Amniotic epithelial cell (primary cell): ENCODE data around the gene TRPM2.
"Not testable (repeated sequence)": the region's sequence is repeated elsewhere in the genome, so short reads cannot be mapped to it uniquely, and the experiment has no call there.

Source experiments
- DNase-seq: peaks from one replicate; pipeline ENCODE4 v3.0.0-alpha.2; 2010; ENCODE audit warnings: low read depth

The TRPM2 gene

DNA sequence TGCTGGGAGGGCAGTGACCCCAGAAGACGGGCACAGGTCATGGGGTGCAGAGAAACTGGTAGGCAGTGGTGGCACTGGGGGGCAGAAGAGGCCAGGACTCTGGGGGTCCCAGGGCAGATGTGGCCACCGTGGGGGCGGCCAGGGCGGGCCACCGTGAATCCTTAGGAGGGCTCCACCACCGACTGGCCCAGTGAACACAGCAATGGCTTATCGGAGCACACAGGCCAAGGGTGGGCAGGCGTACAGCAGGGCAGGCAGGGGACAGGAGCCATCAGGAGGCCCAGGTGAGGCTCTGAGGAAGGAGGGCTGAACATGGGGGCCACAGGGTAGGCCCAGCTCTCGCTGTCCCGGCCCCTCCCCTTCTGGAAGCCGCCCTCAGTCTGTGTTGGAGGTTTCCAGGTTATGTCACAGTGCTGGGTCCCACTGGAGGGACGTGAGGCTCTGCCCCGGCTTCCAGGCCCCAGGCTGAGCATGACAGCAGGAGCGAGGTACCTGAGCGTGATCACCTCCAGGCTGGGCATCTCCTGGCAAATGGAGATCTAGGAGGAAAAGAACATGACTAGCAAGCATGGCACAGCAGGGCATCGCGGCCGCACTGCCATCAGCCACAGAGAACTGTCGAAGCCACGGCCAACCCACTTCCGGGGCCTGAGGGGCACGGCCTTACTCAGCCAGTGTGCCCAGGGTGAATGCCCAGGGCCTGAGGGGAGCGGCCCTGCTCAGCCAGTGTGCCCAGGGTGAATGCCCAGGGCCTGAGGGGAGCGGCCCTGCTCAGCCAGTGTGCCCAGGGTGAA, 18.0 kb upstream of the TRPM2 start:
- no peak for DNase-seq

DNA sequence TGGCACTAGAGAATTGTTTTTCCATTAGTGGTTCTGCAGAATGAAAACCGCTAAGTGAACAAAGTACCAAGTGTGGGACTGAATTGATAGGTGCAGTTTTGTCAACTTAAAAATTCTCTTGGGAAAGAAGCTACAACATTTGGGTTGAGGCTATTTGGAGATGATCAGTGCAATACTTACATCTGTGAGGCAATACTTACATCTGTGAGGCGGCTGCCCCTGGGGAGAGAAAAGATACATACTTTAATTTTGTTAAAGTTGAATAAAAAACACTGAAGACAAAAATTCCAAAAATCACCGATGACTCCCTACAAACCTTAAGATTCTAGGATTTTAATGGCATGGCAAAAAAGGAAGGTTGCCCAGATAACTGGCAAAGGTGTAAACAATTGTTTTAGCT, 16.0 kb upstream of the TRPM2 start:
- DNase-seq, result no peak

DNA sequence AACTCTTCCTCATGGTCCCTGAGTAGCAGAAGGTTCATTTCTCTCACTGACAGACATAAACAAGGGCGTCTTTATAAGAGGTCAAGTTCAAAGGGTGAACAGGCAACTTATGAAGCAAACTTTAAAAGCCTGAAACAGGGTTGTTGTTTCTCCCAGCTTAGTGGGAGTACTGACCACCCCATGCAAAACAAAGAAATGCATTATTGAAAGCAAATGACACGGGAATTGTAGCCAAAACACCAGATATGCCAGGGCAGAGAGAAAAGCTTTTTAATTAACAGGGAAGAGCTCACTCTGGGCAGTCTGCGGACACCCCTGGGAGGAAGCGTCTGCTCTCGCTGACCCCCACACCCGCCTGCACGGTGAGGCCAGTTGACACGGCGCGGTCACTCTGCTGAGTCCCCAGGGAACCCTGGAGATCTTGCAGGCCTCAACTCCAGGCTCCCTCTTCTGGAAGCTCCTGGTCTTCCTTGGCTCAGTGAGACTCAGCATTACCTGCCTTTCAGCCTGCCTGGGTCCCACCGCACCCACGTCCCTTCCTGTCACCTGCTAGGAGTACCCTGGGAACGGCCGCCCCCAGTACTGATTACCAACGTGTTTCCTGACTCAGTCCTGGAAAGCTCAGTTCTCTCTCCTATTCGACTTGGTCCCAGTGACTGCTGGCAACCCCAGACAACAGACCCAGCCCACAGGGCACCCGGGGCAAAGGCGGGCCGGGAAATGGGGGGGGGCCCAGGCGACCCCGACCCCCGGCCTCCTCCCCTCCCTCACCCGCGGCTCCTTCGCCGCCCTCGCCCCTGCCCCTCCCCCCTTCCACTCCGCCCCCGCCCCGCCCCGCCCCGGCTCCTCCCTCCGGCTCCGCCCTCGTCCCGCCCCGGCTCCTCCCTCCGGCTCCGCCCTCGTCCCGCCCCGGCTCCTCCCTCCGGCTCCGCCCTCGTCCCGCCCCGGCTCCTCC, 15.2 kb upstream of the TRPM2 start:
- DNase-seq, result peak; percentile 29

DNA sequence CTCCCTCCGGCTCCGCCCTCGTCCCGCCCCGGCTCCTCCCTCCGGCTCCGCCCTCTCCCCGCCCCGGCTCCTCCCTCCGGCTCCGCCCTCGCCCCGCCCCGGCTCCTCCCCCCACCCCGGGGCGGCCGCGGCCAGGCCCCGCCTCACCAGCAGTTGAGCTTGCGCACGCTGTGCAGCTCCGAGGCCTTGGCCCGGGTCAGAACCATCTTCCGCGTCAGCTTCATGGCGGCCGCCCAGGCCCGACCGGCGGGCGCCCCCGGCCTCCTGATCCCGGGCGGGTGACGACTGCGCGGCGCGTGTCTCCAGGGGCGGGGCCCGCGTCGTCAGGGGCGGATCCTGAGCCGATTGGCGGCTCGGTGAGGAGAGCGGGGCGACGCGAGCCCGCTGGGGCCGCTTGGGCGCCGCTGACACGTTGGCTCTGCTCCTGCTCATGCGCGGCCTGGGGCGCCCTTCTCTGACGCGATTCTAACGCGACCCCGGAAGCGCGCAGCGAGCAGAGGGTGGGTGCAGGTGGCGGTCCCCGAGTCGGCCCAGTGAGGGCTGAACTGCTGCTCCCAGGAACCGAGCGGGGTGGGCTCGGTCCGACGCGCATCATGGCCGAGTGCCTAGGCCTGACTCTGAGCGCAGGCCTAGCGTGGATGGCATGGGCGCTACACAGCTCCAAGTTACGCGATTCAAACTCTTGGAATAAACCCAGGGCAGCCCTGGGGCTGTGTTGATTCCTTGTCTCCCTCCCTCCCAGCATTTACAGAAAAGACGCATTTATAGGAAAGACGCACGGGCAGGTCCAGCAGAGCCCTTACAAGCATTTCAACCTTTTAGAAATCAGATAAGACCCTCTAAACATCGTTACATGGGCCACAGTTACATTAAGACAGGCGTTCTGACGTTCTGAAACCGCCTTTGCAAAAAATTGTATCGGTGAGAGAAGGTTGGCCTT, 14.2 kb upstream of the TRPM2 start, which contains the start of gene CFAP410:
TSS of gene CFAP410 (minus strand) at position 420 of the 940 bp plus-strand sequence. CDS start at position 224, 196 bp downstream.
- DNase-seq, result peak; percentile 91

DNA sequence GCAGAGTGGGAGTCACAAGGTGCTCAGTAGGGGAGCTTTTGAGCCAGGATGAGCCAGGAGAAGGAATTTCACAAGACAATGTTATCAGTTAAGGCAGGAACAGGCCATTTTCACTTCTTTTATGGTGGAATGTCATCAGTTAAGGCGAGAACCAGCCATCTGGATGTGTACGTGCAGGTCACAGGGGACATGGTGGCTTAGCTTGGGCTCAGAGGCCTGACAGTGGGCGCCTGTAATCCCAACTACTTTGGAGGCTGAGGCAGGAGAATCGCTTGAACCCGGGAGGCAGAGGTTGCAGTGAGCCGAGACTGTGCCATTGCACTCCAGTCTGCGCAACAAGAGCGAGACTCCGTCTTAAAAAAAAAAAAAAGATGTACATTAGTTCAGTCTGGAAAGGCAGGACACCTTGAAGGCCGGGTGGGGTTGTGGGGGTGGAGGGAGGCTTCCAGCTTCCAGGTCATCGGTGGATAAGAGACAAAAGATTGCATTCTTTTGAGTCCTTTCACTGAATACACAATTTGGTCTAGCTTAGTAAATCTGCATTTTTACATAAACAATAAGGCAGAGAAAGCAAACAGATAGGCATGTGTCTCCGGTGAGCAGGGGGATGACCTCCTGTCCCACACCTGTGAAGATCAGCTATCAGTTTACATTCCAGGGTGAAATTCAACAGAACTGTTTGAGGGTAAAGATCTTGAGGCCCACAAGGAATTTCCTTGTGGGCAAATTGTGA, 11.5 kb upstream of the TRPM2 start:
- not testable (repeated sequence) for DNase-seq

DNA sequence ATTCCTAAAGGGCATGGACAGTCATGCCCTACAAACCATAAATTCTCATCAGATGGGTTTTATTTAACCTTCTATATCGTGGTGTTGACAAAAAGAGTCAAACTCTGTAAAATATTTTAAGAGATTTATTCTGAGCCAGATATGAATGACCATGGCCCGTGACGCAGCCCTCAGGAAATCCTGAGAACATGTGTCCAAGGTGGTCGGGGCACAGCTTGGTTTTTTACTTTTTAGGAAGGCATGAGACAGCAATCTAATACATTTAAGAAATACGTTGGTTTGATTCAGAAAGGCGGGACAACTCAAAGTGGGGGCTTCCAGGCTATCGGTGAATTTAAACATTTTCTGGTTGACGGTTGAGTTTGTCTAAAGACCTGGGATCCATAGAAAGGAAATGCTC, 10.4 kb upstream of the TRPM2 start:
- DNase-seq, result not testable (repeated sequence)

DNA sequence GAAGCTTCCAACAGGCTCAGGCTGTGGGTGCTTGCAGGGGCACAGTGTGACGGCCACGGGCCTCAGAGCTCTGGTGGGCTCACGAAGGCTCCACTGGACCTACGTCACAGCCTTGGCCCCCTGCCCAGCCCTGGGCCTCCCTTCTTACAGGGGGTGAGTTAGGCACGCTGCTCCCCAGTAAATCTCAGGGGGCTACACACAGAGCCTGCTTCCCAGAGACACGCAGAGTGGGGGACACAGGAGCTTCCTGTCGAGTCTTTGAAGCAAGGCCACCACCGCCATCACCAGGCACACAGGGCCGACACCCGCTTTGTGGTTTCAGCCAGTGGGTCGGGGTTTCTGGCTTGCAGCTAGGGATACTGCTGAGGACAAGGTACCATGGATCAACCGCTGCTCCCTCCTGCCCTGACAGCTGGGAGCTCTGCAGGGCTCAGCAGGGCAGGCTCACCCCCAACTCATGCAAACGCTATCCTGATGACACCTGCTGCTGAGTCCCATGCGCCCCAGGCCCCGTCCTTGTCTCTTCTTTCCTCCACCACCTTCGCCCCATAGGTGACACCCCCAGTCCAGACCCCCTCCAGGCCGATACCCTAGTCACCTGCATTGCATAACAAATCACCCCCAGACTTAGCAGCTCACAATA, 8.8 kb upstream of the TRPM2 start:
- DNase-seq, result no peak

DNA sequence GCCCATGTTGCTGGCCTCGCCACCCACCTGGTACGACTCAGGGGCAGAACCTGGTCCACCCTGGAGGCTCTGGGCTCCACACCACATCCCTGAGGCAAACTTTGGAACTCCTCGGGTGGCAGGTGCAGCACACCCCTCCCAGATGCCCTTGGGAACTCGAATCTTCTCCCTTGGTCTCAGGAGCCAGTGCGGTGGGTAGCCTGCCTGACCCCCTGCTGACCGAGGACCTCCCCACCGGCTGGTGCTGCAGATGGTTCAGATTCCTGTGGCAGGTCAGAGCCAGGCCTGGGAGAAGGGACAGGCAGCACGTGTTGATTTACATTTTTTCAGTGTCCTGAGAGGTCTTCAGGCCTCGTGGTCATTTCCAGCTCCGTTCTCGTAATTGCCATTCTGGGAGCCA, 7.9 kb upstream of the TRPM2 start:
- DNase-seq, result no peak

DNA sequence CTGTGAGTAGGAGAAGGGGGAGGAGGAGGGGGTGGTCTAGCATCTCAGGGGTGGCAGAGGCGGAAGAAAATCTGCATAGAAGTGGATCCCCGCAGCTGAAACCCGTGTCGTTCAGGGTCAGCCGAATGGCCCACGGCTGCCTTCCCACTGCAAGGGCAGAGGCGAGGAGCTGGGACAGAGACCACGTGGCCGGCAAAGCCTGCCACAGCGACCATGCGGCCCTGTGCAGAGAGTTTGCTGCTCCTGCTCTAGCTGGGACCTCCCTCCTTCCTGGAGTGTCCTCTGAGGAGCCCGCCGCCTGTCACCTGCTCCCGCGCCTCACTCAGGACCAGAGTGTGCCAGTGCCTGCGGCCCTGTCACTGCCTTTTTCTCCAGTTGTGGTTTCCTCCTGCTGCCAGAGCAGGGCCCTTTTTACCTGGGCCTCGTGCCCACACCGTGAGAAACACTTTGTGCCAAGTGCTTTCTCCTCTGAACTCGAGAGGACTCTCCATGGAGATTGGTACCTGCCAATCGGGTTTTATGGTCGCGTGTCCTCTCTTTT, 5.4 kb upstream of the TRPM2 start:
- no peak for DNase-seq

DNA sequence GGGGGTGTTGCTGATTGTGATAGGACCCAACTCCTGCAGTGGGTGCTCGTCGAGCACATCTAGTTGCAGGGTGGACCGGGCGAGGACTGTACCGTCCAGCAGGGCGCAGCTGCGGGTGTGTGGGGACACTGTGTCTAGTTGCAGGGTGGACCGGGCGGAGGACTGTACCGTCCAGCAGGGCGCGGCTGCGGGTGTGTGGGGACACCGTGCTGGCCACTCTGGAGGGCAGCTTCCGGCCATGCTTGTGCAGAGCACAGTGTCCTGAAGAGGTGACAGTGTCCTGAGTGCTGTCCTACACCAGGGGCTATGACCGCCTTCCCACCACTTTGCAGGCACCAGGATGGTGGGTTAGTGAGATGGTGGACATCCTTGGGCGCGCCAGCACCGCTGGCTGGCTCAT, 4.6 kb upstream of the TRPM2 start:
- DNase-seq, result no peak

DNA sequence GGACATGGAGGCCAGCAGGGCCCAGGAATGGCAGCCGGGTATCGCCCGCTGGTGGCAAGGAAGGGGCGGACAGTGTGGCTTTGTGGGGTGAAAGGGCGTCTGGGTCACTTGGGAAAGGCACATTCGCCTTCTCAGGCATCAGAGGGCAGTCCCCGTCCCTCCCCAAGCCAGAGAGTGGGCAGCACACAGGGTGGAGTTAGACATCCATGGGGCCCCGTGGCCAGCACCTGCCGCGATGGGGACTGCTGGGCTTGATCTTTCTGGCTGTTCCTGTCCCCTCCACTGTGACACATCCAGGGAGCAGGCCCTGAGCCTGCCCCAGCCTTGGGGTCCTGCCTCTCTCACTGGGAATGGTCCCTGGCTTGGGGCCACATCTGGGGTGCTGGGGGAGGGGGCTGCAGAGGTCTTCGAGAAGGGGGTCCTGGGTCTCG, 4.0 kb upstream of the TRPM2 start:
- no peak for DNase-seq

DNA sequence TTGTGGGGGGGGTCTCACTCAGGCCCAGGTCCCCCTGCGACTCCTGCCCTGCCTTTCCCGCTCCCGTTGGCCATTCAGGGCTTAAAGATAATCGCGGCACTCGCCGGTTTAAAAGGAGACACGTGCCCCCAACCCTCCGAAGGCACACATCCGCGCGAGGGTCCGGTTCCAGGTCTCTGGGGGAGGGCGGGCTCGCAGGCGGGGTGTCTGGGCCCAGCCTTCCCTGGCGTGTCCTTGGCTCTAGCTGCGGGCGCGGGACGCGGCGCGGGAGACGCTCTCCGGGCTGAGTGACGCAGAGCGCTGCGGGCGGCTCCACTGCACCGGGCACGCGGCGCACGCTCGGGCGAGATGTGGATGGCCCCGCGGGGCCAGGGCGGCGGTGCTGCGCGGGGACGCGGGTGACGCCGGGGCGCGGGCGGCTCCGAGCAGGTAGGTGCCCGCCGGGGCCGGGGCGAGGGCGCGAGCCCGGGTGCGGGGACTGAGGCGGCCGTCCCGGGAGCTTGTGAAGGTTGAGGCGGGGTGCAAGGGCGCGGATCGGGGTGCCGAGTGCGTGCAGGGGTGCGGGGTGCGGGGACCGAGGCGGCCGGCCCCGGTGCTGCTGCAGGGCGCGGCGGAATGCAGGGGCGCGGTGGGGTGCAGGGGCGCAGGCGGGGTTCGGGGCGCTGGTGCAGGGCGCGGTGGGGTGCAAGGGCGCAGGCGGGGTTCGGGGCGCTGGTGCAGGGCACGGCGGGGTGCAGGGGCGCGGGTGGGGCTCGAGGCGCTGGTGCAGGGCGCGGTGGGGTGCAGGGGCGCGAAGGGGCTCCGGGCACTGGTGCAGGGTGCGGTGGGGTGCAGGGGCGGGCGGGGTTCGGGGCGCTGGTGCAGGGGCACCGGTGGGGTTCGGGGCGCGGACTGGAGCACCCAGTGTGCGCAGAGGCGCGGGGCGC, 3.3 kb upstream of the TRPM2 start:
- DNase-seq, result no peak

DNA sequence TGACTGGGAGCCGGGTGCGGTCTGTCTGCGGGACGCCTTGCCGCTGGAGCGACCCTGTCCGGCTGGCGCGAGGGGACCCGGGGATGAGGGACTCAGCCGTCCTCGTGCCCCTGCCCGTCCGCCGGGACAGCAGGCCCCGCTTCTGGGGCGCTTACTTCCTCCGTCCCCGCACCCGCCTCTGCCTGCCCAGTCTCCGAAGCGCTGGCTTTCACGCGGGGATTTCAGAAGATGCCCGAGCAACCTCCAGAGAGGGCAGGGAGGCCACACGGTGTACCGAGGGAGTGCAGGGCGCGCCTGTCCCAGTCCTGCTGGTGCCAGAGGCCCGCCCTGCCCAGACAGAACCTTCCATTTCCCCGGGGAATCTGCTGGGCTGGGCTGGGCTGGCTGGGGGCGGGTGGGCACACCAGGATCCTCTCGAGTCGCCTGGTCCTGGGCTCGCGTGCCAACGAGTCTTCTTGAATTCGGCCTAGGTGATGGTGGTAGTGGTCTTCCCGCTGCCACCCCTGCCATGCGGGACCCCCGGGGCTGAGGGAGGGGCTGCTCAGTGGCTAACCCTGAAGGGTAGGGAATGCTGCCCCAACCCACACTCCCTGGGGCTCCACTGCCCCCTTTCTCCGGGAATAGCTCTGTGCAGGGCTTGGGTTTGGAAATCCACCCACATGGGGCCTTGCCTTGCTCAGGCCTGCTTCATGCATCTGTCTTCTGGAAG, 2.5 kb upstream of the TRPM2 start:
- DNase-seq, result no peak

DNA sequence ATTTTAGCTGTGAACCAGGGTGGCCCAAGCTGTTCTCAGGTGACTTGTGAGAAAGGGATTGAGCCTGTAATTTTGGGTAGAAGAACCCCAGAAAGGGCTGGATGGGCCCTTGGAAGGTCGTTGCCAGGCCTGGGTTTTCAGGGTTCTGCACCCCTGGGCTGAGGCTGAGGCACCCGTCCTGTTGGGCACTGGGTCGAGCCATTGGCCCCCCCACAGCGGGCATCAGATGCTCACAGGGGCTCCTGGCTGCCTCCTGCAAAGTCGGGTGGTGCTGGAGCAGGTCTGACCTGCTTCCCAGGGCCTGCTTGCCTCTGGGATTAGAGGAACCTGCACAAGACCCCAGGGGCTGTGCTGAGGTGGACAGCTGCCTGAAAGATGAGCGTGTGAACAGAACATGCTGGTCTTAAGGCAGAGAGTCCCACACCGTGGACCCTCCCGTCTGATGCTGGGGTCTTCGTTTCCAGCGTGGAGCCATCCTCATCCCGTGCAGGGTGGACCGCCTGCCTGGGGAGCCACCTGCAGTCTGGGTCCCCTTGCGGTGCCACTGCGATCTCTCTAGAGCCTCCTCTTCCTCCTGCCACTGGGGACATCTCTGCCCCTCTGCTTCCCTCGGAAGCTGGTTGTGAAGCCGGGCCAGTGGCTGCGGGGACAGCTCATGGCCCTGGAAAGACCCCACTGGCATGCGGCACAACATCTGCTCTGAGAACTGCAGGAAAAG, 1.7 kb upstream of the TRPM2 start:
- no peak for DNase-seq

DNA sequence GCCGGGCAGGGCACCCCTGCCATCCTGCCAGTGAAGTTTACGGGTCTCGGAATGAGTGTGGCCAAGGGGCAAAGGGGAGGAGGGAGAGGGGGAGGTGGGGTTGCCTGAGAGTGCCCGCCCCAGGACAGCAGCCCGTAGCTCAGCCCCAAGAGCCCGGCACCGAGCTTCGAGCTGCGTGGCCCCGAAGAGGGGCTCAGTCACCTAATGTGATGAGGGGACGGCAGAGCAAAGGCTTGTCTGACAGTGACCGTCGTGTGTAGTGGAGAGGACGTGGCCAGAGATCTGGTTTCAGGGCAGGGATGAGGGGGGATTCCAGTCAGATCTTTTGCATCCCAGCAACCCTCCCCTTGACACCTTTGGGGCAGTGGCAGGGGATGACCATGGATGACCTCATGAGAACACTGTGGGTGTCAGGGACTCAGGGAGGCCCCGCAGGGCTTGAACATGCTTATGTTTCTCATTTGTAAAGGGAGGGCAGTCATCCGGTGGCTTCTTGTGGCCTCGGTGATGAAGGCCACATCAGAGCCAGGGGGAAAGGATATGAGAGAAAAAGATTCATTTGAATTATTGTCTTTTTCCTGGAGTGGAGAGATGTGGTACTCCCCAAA, 1.1 kb upstream of the TRPM2 start:
- no peak for DNase-seq

DNA sequence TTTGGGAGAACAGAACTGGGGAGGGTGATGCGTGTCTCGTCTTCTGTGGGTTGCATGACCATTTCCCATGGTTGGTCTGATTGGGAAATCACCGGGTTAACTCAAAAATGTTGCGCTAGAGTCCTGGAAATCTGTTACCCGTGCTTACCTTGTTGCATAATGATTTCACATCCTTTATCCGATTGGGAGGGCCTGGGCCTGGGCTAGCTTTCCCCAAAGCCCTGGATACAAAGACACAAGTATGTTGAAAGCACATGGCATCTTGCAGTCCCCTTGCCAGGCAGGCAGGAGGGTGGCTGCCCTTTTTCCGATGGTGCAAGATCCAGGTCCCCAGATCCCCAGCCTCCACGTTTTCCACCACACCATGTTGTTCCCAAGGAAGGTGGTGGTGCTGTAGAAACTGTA, 582 bp downstream of the TRPM2 start:
- DNase-seq, result no peak
